ENCODE measurements around the gene CAPN2. TPM values are rescaled to one million over a fixed set of nuclear protein-coding genes. Genes with fewer than 3 reads are reported as not detected.
"Not testable (repeated sequence)": the region's sequence is repeated elsewhere in the genome, so short reads cannot be mapped to it uniquely, and the experiment has no call there.

The CAPN2 gene
- total RNA-seq, 1 experiment from 2014 or later = 170 TPM

- in situ Hi-C loops (cut with HindIII; ENCODE audit: low sequenced_read_pairs) = no loop called here
- peak; percentile 51 for DNase-seq (ENCODE audit: low spot score)
These were observed 99.3 kb downstream of the CAPN2 start for GRCh38 chr1:223811634-223812101.

- DNase-seq (ENCODE audit: low spot score) = no peak
- in situ Hi-C loops (cut with HindIII; ENCODE audit: low sequenced_read_pairs) = no loop called here
These were observed 101.3 kb downstream of the CAPN2 start for GRCh38 chr1:223813645-223814044.

GRCh38 chr1:223815020-223815853 is 102.9 kb downstream of the CAPN2 start:
- in situ Hi-C loops (cut with HindIII; ENCODE audit: low sequenced_read_pairs) = no loop called here

GRCh38 chr1:223815865-223816264 is 103.5 kb downstream of the CAPN2 start:
- in situ Hi-C loops (cut with HindIII; ENCODE audit: low sequenced_read_pairs) = no loop called here
- no peak for DNase-seq (ENCODE audit: low spot score)

More at GRCh38 chr1:223815020-223815853, 102.9 kb downstream of the CAPN2 start:
- no peak for DNase-seq (ENCODE audit: low spot score)

GRCh38 chr1:223817265-223817664 is 104.9 kb downstream of the CAPN2 start:
- in situ Hi-C loops (cut with HindIII; ENCODE audit: low sequenced_read_pairs); DNase-seq (ENCODE audit: low spot score): not testable (repeated sequence)

- DNase-seq (ENCODE audit: low spot score) = no peak
- in situ Hi-C loops (cut with HindIII; ENCODE audit: low sequenced_read_pairs) = no loop called here
These were observed 107.6 kb downstream of the CAPN2 start for GRCh38 chr1:223819730-223820514.

GRCh38 chr1:223820515-223820858 is 108.1 kb downstream of the CAPN2 start:
- in situ Hi-C loops (cut with HindIII; ENCODE audit: low sequenced_read_pairs) = no loop called here
- DNase-seq (ENCODE audit: low spot score) = no peak

GRCh38 chr1:223820971-223821370 is 108.6 kb downstream of the CAPN2 start:
- in situ Hi-C loops (cut with HindIII; ENCODE audit: low sequenced_read_pairs) = no loop called here
- no peak for DNase-seq (ENCODE audit: low spot score)

- in situ Hi-C loops (cut with HindIII; ENCODE audit: low sequenced_read_pairs) = no loop called here
- DNase-seq (ENCODE audit: low spot score) = no peak
These were observed 111.9 kb downstream of the CAPN2 start for GRCh38 chr1:223824287-223824686.

GRCh38 chr1:223824712-223825111 is 112.4 kb downstream of the CAPN2 start:
- in situ Hi-C loops (cut with HindIII; ENCODE audit: low sequenced_read_pairs) = no loop called here
- DNase-seq (ENCODE audit: low spot score) = no peak

Other genes with a start within 250 kb of the CAPN2 start
- gene CAPN8, start 46.8 kb upstream of the CAPN2 start, total RNA-seq (2014; rRNA removed; shearing (Covaris generic)) = not detected in 2 replicates
- gene TP53BP2, start 133.4 kb downstream of the CAPN2 start, total RNA-seq (2014; rRNA removed; shearing (Covaris generic)) = 57.6 and 114 TPM in 2 replicates

All from G401 (cell line).